Measurements from ENCODE around the gene HP1BP3. TPM values are rescaled to one million over a fixed set of nuclear protein-coding genes. Genes with fewer than 3 reads are reported as not detected.
A peak's percentile ranks its signal among the peaks of the same experiment; 100 is the strongest.

HP1BP3 gene
- polyA plus RNA-seq, 3 donors = 229 to 264 (median 263) TPM

DNA sequence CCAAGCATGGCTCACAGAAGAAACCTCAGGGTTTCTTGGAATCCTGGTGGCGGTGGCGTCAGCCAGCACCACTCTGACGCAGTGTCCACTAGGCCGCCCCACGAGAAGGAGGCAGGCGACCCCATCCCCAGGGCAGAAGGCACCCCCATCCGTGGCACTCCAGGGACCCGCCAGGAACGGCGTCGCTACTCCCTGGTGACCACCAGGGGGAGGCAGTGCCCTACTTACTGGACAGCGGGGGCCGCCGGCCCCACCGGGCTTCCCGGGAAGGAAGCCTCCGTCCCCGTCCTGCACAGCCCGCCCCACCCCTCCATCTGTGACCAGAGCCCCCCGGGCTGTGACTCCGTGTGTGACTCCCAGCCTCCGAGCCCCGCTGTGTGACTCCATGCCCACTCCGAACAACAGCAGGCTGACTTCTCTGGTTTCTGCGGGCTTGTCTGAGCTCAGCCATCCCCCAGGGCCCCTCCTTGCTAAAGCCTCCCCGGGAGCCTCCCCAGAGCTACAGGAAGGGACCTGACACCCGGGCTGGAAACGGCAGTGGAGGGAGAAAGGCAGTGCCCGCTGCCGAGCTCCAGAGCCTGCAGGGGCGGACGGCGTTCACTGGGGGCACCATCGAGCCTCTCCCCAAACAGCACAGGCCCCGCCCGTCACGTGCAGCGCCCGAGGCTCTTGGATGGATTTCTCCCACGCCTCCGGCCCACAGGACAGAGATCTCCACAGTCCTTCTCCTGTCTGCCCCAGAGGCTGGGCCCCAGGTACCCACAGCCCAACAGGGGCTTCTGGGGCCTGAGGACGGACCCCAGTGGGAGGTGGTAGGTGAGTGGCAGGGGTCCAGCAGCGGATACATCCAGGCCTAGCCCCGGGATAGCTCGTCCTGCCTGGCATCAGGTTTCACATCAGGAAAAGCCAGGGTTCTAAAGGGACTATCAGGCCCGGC is 90.4 kb downstream of the HP1BP3 start:
- peak; percentile 72 to 81 (median 77) for DNase-seq (ENCODE audit: low read depth in 3 of 3, low spot score in 2 of 3)

GRCh38 chr1:20695515-20695914 is 91.6 kb downstream of the HP1BP3 start:
- DNase-seq (ENCODE audit: low read depth in 3 of 3, low spot score in 2 of 3) = no peak

GRCh38 chr1:20693623-20694022 is 93.5 kb downstream of the HP1BP3 start:
- DNase-seq (ENCODE audit: low read depth in 3 of 3, low spot score in 2 of 3) = no peak

Other genes with a start within 250 kb of the HP1BP3 start
- gene FAM43B, start 234.7 kb downstream of the HP1BP3 start, polyA plus RNA-seq (ENCODE audit: insufficient read length in 3 of 3) = 1 to 10 TPM in 1 of 3 donors, under 1 TPM in 2; 0.67 to 1.5 (median 0.96) TPM
- gene CDA, start 198.2 kb downstream of the HP1BP3 start, polyA plus RNA-seq (ENCODE audit: insufficient read length in 3 of 3) = 1 to 10 TPM; 5.2 to 6.2 (median 6.1) TPM
- 10 to 100 TPM; 70.1 to 83.7 (median 72.5) TPM for gene PINK1, start 153.8 kb downstream of the HP1BP3 start, polyA plus RNA-seq (ENCODE audit: insufficient read length in 3 of 3)
- 100 to 1,000 TPM; 208 to 228 (median 226) TPM for gene DDOST, start 125.9 kb downstream of the HP1BP3 start, polyA plus RNA-seq (ENCODE audit: insufficient read length in 3 of 3)
- gene KIF17, start 69.3 kb downstream of the HP1BP3 start, polyA plus RNA-seq (ENCODE audit: insufficient read length in 3 of 3) = 1 to 10 TPM; 3.5 to 4.9 (median 3.9) TPM
- gene SH2D5, start 54.6 kb downstream of the HP1BP3 start, polyA plus RNA-seq (ENCODE audit: insufficient read length in 3 of 3) = 1 to 10 TPM in 2 of 3 donors, under 1 TPM in 1; 0.64 to 1.2 (median 1.2) TPM